HG02588 (cell line): ENCODE measurements around the gene RGL4.

Experiments used
- ATAC-seq: cut with Tn5 transposase; IDR thresholded peaks from one replicate; pipeline ENCODE4 v1.9.1; 2021; ENCODE audit warnings: mild to moderate bottlenecking, moderate library complexity; ENCODE audit not compliant: unreplicated experiment

The RGL4 gene

GRCh38 chr22:23677701-23677995 is 13.2 kb upstream of the RGL4 start:
- ATAC-seq, result no peak

- no peak for ATAC-seq
These were observed 12.7 kb upstream of the RGL4 start for GRCh38 chr22:23678133-23678532.

GRCh38 chr22:23681026-23681809 is 9.6 kb upstream of the RGL4 start:
- ATAC-seq, result no peak

GRCh38 chr22:23682077-23682476 is 8.7 kb upstream of the RGL4 start:
- no peak for ATAC-seq

- no peak for ATAC-seq
These were observed 7.9 kb upstream of the RGL4 start for GRCh38 chr22:23682827-23683355.

- ATAC-seq, result no peak
These were observed 7.3 kb upstream of the RGL4 start for GRCh38 chr22:23683545-23683944.

- ATAC-seq, result no peak
These were observed 6.8 kb upstream of the RGL4 start for GRCh38 chr22:23684026-23684425.

GRCh38 chr22:23684561-23685031 is 6.2 kb upstream of the RGL4 start:
- ATAC-seq, result no peak

- ATAC-seq, result no peak
These were observed 5.5 kb upstream of the RGL4 start for GRCh38 chr22:23685205-23685784.

- ATAC-seq, result no peak
These were observed 4.3 kb upstream of the RGL4 start for GRCh38 chr22:23686416-23687024.

GRCh38 chr22:23688121-23688520 is 2.7 kb upstream of the RGL4 start:
- ATAC-seq, result no peak

GRCh38 chr22:23688571-23688970 is 2.2 kb upstream of the RGL4 start:
- ATAC-seq, result no peak

GRCh38 chr22:23689414-23689813 is 1.4 kb upstream of the RGL4 start:
- ATAC-seq, result no peak

- no peak for ATAC-seq
These were observed 1.1 kb downstream of the RGL4 start for GRCh38 chr22:23691748-23692423.

GRCh38 chr22:23692598-23693291 is 1.9 kb downstream of the RGL4 start:
- ATAC-seq, result no peak

GRCh38 chr22:23693979-23694680 is 3.3 kb downstream of the RGL4 start:
- ATAC-seq, result no peak

GRCh38 chr22:23695141-23695540 is 4.3 kb downstream of the RGL4 start:
- no peak for ATAC-seq

GRCh38 chr22:23695571-23696325 is 4.9 kb downstream of the RGL4 start:
- peak; percentile 13 for ATAC-seq

GRCh38 chr22:23696326-23696851 is 5.6 kb downstream of the RGL4 start:
- peak; percentile 84 for ATAC-seq
